Lower leg skin (tissue), 3 donors: ENCODE measurements around the gene C5orf34.

Experiments used
- CTCF ChIP-seq, 3 donors: fragments of 450-650 bp; IDR thresholded peaks; one replicate each; pipeline ENCODE4 v1.5.1; 2016; ENCODE audit warnings: antibody characterized with exemption in 3 of 3, mild to moderate bottlenecking in 3 of 3, moderate library complexity in 2 of 3
- POLR2A ChIP-seq, 2 donors: fragments of 450-650 bp; IDR thresholded peaks; one replicate each; pipeline ENCODE4 v1.6.1; 2016 to 2017; ENCODE audit warnings: antibody characterized with exemption in 2 of 2, mild to moderate bottlenecking in 1 of 2, moderate library complexity in 1 of 2

DNA sequence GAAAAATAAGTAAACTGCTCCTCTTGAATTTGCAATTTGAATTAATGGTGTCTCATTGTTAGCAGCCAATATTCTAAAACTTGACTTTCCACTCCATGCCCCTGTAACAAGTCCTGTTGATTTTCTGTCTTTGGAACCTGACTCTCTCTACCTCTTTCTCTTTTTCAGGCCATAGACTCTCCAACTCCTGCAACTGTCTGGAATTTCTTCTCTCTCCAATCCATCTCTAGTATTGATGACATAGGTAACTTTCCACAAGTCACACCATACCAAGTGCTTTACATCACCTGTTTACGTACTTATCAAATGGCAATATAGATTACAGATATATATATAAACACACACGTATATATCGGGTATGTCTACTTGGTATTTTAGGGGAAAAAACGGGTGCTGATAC, 923 bp downstream of the C5orf34 start:
- TF ChIP-seq CTCF (IDR thresholded peaks at IDR 0.05), result no peak
- no peak for TF ChIP-seq POLR2A (IDR thresholded peaks at IDR 0.05)
